Activated effector memory CD4-positive, alpha-beta T cell treated with Interleukin-2 at 50 U/mL for 16 hours (primary cell): ENCODE measurements around the gene EGF.
"Not testable (repeated sequence)": the region's sequence is repeated elsewhere in the genome, so short reads cannot be mapped to it uniquely, and the experiment has no call there.

Experiments used
- DNase-seq: peaks from one replicate; pipeline ENCODE4 v3.0.0-alpha.2; 2020

Gene EGF

GRCh38 chr4:109998867-109999584 lies 86.3 kb downstream of the EGF start:
- DNase-seq: no peak

DNA sequence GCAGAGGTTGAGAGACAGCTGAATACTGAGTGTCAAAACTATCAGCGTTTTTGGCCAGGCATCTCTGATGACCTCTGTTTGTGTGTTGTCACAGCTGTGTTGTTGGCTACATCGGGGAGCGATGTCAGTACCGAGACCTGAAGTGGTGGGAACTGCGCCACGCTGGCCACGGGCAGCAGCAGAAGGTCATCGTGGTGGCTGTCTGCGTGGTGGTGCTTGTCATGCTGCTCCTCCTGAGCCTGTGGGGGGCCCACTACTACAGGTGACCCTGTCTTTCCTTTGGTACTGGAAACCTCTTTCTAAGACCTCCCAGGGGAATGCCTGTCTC lies 86.9 kb downstream of the EGF start:
- no peak for DNase-seq

GRCh38 chr4:110002326-110002725 lies 89.6 kb downstream of the EGF start:
- DNase-seq: no peak

DNA sequence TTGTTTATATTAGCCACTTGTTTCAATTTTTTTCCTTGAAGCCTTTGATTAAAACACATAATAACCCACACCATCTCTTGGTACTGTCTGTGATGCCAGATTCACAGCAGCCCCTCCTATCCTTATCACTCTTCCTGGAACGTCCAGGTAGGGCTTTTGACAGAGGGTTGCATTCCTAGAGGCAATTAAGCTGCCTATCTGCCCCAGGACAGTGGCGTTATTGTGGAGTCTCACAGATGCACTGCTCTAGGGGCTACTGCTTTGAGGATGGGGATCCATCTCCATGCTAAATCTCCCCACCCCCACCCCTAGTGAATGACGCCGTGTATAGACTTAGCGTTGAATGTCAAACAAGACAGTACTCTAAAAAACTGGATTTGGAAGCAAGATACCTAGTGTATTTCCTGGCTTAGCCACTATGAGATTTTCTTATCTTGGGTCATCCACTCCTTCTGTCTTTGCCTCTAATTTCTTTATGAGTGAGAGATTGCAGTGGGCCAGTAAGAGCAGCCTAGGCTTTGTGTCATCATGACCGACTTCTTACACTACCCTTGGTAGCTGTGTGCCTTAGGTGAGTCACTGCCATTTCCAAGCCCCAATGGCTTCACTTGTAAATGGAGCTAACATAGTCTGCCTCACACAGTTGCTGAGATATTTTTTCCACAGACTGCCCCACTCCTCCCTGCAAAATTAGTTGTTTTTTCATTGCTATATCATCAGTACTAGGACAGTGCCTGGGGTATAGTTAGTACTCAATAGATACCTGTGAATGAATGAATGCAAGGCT lies 90.9 kb downstream of the EGF start:
- no peak for DNase-seq

DNA sequence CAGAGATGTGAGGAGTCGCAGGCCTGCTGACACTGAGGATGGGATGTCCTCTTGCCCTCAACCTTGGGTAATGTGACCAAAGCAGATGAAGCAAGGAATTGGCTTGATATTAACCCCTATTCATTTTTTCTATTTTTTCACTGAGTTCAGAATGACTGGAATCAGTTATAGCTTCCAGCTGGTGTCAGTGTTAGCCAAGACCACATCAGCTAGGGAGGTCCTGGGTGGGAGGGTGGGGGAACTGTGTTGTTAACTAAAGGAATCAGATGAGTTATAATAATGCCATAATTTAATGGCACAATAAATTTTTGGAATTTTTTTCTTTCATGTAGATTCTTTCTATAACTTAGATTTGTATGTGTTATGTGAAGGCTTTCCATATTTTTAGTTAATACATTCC lies 91.9 kb downstream of the EGF start:
- DNase-seq: no peak

DNA sequence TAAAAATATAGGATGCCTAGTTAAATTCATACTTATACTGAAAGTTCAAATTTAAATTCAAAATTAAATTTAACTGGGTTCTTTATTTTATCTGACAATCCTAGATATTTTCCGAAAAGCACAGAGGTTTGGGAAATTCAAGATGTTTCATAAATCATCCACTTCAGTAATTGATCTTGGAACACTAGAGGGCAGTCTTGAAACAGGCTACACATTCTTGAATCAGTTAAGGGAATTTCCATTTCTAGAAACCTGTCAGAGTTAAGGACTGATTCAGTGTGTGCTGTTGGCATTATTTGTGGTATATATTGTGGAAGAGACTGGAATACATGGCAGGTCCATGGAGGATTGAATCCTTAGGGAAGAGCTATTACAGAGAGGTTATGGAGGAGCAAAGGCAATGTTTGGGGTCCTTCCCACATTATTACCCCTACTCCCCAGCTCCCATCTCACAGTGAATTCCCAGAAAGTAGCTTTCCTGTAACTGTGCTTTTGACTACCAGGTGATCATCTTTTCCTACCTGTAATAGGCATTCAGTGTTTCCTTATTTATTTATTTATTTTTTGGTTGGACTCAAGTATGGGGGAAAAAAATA lies 92.9 kb downstream of the EGF start:
- no peak for DNase-seq

GRCh38 chr4:110007217-110007616 lies 94.5 kb downstream of the EGF start:
- DNase-seq: no peak

DNA sequence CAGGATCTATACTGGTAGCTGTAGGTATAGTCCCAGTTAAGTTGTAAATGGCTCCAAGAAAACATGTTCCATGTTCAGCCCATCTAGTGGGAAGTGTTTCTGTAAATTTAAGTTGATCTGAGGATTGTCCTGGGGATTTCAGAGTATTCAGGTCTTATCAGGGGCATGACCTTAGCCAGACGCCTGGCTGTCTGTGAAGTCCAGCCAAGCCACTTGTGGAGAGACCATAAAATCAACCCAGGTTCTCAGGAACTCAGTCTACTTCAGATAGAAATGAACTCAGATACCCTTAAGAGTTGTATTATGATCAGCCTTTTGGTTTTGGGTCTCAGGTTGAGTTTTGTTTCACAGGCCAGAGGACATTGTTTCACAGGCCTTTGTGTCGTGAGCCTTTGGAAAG lies 95.9 kb downstream of the EGF start:
- no peak for DNase-seq

DNA sequence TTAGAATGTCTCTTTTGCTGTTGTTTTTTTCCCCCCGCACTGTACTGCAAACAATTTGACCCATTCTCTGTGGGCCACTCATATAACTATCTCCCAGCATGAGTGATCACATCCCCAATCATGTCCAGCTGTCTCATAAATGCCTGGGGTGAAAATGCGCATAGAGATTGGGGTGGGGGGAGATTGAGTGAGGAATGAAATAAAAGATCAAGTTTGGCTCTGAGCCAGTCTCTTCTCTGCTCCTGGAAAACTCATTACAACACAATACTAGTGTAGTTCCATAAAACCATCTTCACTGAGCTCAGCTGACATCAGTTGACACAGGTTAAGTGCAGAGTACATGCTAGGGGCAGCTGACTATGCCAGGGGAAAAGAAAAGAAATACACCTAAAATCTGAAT lies 96.9 kb downstream of the EGF start:
- no peak for DNase-seq

DNA sequence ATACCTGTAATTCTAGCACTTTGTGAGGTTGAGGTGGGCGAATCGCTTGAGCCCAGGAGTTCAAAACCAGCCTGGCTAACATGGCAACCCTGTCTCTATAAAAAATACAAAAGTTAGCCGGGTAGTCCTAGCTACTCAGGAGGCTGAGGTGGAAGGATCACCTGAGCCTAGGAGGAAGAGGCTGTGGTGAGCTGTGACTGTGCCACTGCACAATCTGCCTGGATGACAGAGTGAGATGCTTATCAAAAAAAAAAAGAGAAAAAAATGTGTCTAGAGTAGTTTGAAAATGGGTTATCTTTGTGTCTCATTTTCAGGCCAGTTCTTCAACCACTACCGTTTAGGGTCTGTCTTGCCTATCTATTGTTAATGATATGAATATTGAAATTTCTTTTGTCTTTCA lies 98.1 kb downstream of the EGF start:
- DNase-seq: no peak

- DNase-seq: no peak
These were observed 100.2 kb downstream of the EGF start for GRCh38 chr4:110012917-110013316.

DNA sequence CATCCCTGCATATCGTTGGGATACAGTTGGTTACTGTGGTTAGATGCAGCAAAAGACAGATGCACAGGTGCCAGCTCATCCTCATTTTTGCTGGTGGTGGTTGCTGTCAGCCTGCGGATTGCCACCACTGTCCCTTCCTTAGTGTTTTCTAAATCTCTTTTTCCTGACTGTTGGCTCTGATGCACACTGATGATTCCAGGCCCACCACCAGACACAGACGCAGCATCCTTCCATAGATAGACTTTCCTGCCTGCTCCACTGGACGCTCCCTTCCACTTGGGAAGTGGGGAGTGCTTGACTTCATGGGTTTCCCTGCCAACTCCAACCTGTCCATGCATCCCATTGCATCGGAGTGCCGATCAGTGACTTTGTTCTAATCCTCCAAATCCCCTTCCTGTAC lies 101.5 kb downstream of the EGF start:
- no peak for DNase-seq

GRCh38 chr4:110019153-110019552 lies 106.5 kb downstream of the EGF start:
- DNase-seq: no peak

- DNase-seq: no peak
These were observed 107.5 kb downstream of the EGF start for GRCh38 chr4:110020139-110020538.

DNA sequence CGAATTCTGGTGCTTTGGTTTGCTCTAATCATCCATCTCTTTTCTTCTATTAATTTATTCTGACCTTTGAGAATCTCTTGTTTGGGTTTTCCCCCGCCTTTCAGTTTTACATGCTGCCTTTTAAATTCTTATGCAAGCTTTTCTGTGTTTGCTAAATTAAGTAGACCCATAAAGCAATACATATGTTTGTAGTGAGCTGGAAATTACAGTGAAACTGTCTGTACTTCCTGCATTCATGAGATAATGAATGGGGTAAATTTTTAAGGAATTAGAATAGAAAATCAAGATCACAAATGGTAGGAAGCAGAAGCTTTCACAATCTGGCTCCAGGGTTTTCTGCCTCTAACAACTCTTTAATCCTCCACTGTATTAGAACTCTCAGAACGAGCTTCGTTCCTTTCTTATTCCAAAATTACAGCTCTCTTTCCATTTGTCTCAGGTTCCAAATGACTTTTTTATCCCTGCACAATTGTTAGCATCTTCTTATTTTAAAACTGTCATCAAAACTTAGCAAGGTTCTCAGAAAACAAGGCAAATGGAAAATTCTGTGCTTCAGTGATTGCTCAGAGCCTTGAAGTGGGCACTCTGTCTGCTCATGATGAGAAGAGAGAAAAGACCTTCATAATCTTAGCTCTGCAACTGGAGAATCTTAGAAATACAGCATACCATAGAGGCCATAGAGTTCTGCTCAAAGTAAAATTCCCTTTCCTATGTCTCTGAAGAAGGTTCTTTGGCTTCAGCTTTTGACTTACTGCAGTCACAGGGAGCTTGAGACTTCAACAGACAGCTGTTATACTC lies 108.2 kb downstream of the EGF start:
- no peak for DNase-seq

GRCh38 chr4:110022457-110022856 lies 109.8 kb downstream of the EGF start:
- DNase-seq: no peak

- DNase-seq: no peak
These were observed 112.4 kb downstream of the EGF start for GRCh38 chr4:110025056-110025455.

DNA sequence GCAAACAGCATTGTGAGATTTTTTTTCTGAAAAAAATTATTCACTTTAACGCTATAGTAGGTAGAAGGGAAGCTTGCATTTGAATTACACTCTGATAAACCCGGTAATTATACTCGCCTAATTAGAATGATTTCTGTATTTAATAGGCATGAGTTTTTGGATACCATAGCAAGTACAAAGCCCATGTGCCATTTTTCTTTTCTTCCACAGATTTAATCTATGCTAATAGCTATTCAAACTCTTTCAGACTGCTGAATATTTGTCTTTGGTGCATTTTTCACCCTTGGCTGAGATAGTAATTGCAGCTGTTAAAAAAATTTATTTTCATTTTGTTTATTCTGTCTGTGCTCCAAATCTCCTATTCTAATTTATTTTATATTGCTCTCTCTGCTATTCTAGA lies 113.0 kb downstream of the EGF start:
- DNase-seq: no peak

GRCh38 chr4:110032603-110033002 lies 119.9 kb downstream of the EGF start:
- no peak for DNase-seq

DNA sequence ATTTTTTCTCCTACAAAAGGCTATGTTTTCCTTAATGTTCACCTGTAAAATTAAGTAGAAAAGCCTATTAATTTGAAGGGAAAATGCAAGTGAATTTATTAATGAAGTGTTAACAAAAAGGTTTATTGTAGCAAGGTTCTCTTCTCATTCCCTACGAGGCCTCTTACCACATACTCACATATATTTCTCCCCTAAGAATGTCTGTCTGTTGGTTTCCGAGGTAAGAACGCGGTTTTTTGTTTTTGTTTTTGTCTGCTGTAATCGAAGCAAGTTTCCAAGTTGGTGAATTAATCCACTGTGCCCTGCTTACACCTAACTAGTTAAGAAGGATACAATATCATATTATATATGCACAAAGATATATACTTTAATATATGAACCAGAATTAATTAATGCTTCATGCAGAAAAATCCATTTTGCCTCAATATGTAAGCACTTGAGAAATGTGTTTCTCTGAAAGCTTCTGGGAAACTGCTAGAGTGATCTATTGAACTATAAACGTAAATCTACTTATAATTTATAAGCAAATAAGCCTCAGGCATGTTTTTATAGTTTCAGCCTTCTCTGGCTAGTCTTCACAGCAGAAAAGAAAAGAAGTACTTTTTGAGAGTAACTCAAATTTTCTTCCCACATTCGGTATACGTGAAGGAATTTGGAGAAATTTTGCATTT lies 120.8 kb downstream of the EGF start:
- DNase-seq: no peak

GRCh38 chr4:110034026-110034393 lies 121.3 kb downstream of the EGF start:
- no peak for DNase-seq

GRCh38 chr4:110039164-110039563 lies 126.5 kb downstream of the EGF start:
- DNase-seq: not testable (repeated sequence)

- no peak for DNase-seq
These were observed 129.1 kb downstream of the EGF start for GRCh38 chr4:110041735-110042134.
